Lower leg skin (tissue), 4 donors: ENCODE data around the gene CAMTA1. TPM values are rescaled to one million over a fixed set of nuclear protein-coding genes. Genes with fewer than 3 reads are reported as not detected.

Source experiments
- DNase-seq, 2 donors: peaks; one replicate each; pipeline ENCODE4 v3.0.0-alpha.2; 2019; ENCODE audit warnings: low spot score in 2 of 2
- H3K4me3 ChIP-seq: fragments of 200-600 bp; sonication (generic); 2 replicates; pipeline ENCODE4 v1.5.1; 2017; ENCODE audit warnings: mild to moderate bottlenecking, low read depth; ENCODE audit not compliant: poor library complexity, severe bottlenecking
- CTCF ChIP-seq, 3 donors: fragments of 450-650 bp; IDR thresholded peaks; one replicate each; pipeline ENCODE4 v1.5.1; 2016; ENCODE audit warnings: antibody characterized with exemption in 3 of 3, mild to moderate bottlenecking in 3 of 3, moderate library complexity in 2 of 3
- POLR2A ChIP-seq, 2 donors: fragments of 450-650 bp; IDR thresholded peaks; one replicate each; pipeline ENCODE4 v1.6.1; 2016 to 2017; ENCODE audit warnings: antibody characterized with exemption in 2 of 2, mild to moderate bottlenecking in 1 of 2, moderate library complexity in 1 of 2
- WGBS, 2 donors: methylation state at CpG; one replicate each; pipeline ENCODE4 v1.1.5; 2018; 5-methylcytosine and 5-hydroxymethylcytosine counted together
- intact Hi-C: fragments of 100-400 bp; cut with DNase I; formaldehyde crosslinking; loops from one replicate; pipeline ENCODE4 v1.15.0; 2023; ENCODE audit warnings: low total_unique reads
- total RNA-seq, 4 donors: library from RNA; depleted of rRNA; stranded (reverse); fragments of >200 nt; gene quantifications; one replicate each; pipeline ENCODE4 v1.1.0, GENCODE V29; 2016

CAMTA1 gene
- total RNA-seq, 4 donors from 2014 or later: 24.4 to 52.3 (median 32.9) TPM

- no peak for TF ChIP-seq POLR2A (IDR thresholded peaks at IDR 0.05)
- 87 to 89% methylated on average over 16 of the region's 16 CpGs for WGBS, 2 donors
- no peak overlapping the region for H3K4me3 ChIP-seq
- intact Hi-C loops: no loop called here
- no peak for DNase-seq
These were observed 190.2 kb downstream of the CAMTA1 start for GRCh38 chr1:6975331-6976043.

- H3K4me3 ChIP-seq: no peak overlapping the region
- 59 to 74% methylated on average over 6 of the region's 6 CpGs for WGBS, 2 donors
- TF ChIP-seq POLR2A (IDR thresholded peaks at IDR 0.05): no peak
- TF ChIP-seq CTCF (IDR thresholded peaks at IDR 0.05): no peak
- DNase-seq: no peak
- intact Hi-C loops: no loop called here
These were observed 190.8 kb downstream of the CAMTA1 start for GRCh38 chr1:6976044-6976375.

- intact Hi-C loops: no loop called here
- WGBS, 2 donors: 48 to 50% methylated on average over 5 of the region's 5 CpGs
- no peak for TF ChIP-seq POLR2A (IDR thresholded peaks at IDR 0.05)
- TF ChIP-seq CTCF (IDR thresholded peaks at IDR 0.05): no peak
- no peak overlapping the region for H3K4me3 ChIP-seq
- no peak for DNase-seq
These were observed 193.9 kb downstream of the CAMTA1 start for GRCh38 chr1:6979003-6979613.

GRCh38 chr1:6981595-6981994 is 196.3 kb downstream of the CAMTA1 start:
- no peak overlapping the region for H3K4me3 ChIP-seq
- DNase-seq: no peak
- TF ChIP-seq CTCF (IDR thresholded peaks at IDR 0.05) (no peak), POLR2A (IDR thresholded peaks at IDR 0.05) (no peak)
- intact Hi-C loops: no loop called here

GRCh38 chr1:6982443-6982842 is 197.2 kb downstream of the CAMTA1 start:
- intact Hi-C loops: no loop called here
- no peak for TF ChIP-seq POLR2A (IDR thresholded peaks at IDR 0.05)
- TF ChIP-seq CTCF (IDR thresholded peaks at IDR 0.05): no peak
- H3K4me3 ChIP-seq: no peak overlapping the region
- DNase-seq: no peak
- WGBS, 2 donors: 88 to 89% methylated on average over 9 of the region's 9 CpGs

- intact Hi-C loops: no loop called here
- 91 to 98% methylated on average over 2 of the region's 2 CpGs for WGBS, 2 donors
These were observed 197.6 kb downstream of the CAMTA1 start for GRCh38 chr1:6982860-6983259.

More at GRCh38 chr1:6982860-6983259, 197.6 kb downstream of the CAMTA1 start:
- no peak overlapping the region for H3K4me3 ChIP-seq
- TF ChIP-seq POLR2A (IDR thresholded peaks at IDR 0.05) (no peak), CTCF (IDR thresholded peaks at IDR 0.05) (no peak)
- DNase-seq: no peak
